Neural cell (in vitro differentiated cells): ENCODE data around the gene RPL36AL. TPM values are rescaled to one million over a fixed set of nuclear protein-coding genes. Genes with fewer than 3 reads are reported as not detected.

Experiments used
- H2AFZ ChIP-seq: fragments of 200-600, 300-800 bp; sonication (generic), shearing (Covaris generic); 2 replicates; pipeline ENCODE4 v1.6.0; 2014; ENCODE audit warnings: low read depth, mild to moderate bottlenecking, antibody characterized with exemption, low read length, moderate library complexity
- H3F3A ChIP-seq: fragments of 200-600 bp; shearing (Covaris generic); 2 replicates; pipeline ENCODE4 v1.6.1; 2016; ENCODE audit warnings: mild to moderate bottlenecking, moderate library complexity, mixed read lengths, antibody characterized with exemption, low read length; ENCODE audit not compliant: insufficient read depth, poor library complexity, severe bottlenecking
- H3K27ac ChIP-seq: fragments of 200-600, 300-800 bp; sonication (generic), shearing (Covaris generic); 2 replicates; pipeline ENCODE4 v1.5.1; 2014; ENCODE audit warnings: mild to moderate bottlenecking, low read length, moderate library complexity
- H3K27me3 ChIP-seq: fragments of 300-800, 200-600 bp; sonication (generic), shearing (Covaris generic); 2 replicates; pipeline ENCODE4 v1.6.0; 2014; ENCODE audit warnings: mild to moderate bottlenecking, low read depth, low read length, moderate library complexity; ENCODE audit not compliant: insufficient read depth
- H3K36me3 ChIP-seq: fragments of 300-800, 200-600 bp; sonication (generic), shearing (Covaris generic); 2 replicates; pipeline ENCODE4 v1.5.1; 2014; ENCODE audit warnings: mild to moderate bottlenecking, antibody characterized with exemption, low read length, moderate library complexity; ENCODE audit not compliant: insufficient read depth
- H3K4me2 ChIP-seq: fragments of 300-800, 200-600 bp; sonication (generic), shearing (Covaris generic); 2 replicates; pipeline ENCODE4 v1.6.0; 2014; ENCODE audit warnings: mild to moderate bottlenecking, low read length
- H3K4me3 ChIP-seq: fragments of 300-800, 200-600 bp; sonication (generic), shearing (Covaris generic); 2 replicates; pipeline ENCODE4 v1.5.1; 2014; ENCODE audit warnings: mild to moderate bottlenecking, low read length, moderate library complexity
- H3K79me2 ChIP-seq: fragments of 200-600 bp; shearing (Covaris generic); replicated peaks from 2 replicates; pipeline ENCODE4 v1.6.0; 2014; ENCODE audit warnings: mild to moderate bottlenecking, low read length, moderate library complexity; ENCODE audit not compliant: insufficient read depth
- H3K9ac ChIP-seq: fragments of 300-800, 200-600 bp; sonication (generic), shearing (Covaris generic); 2 replicates; pipeline ENCODE4 v1.6.1; 2016; ENCODE audit warnings: mild to moderate bottlenecking, low read length, mixed read lengths
- H3K9me2 ChIP-seq: fragments of 200-600 bp; shearing (Covaris generic); 2 replicates; pipeline ENCODE4 v1.6.1; 2016; ENCODE audit warnings: mild to moderate bottlenecking, low read length, mixed read lengths; ENCODE audit not compliant: insufficient read depth
- H3K9me3 ChIP-seq: fragments of 200-600, 300-800 bp; sonication (generic), shearing (Covaris generic); 2 replicates; pipeline ENCODE4 v1.6.1; 2016; ENCODE audit warnings: mild to moderate bottlenecking, mixed run types, low read length, moderate library complexity, mixed read lengths
- H4K20me1 ChIP-seq: fragments of 200-600 bp; shearing (Covaris generic); 2 replicates; pipeline ENCODE4 v1.6.1; 2016; ENCODE audit warnings: mild to moderate bottlenecking, mixed run types; ENCODE audit not compliant: insufficient read depth
- CTCF ChIP-seq: fragments of 450-650 bp; IDR thresholded peaks from 2 replicates; pipeline ENCODE4 v1.5.1; 2014; ENCODE audit warnings: antibody characterized with exemption, mild to moderate bottlenecking, moderate library complexity; ENCODE audit not compliant: poor library complexity, severe bottlenecking
- EP300 ChIP-seq: fragments of 450-650 bp; conservative IDR thresholded peaks from 2 replicates; pipeline ENCODE4 v1.6.1; 2014; ENCODE audit warnings: antibody characterized with exemption, mild to moderate bottlenecking, moderate library complexity; ENCODE audit not compliant: poor library complexity, severe bottlenecking
- EZH2 ChIP-seq: fragments of 200-600, 300-800 bp; shearing (Covaris generic), sonication (generic); IDR thresholded peaks from 2 replicates; pipeline ENCODE4 v1.6.1; 2014; ENCODE audit warnings: antibody characterized with exemption, low read length, borderline replicate concordance, mild to moderate bottlenecking; ENCODE audit not compliant: insufficient read depth, poor library complexity, severe bottlenecking
- MXI1 ChIP-seq: fragments of 450-650 bp; conservative IDR thresholded peaks from 2 replicates; pipeline ENCODE4 v1.6.1; 2014; ENCODE audit warnings: antibody characterized with exemption, mild to moderate bottlenecking; ENCODE audit not compliant: poor library complexity, severe bottlenecking
- POLR2AphosphoS5 ChIP-seq: IDR thresholded peaks from 2 replicates; pipeline ENCODE4 v1.6.1; 2012
- RAD21 ChIP-seq: fragments of 450-650 bp; conservative IDR thresholded peaks from 2 replicates; pipeline ENCODE4 v1.6.1; 2014; ENCODE audit warnings: antibody characterized with exemption, mild to moderate bottlenecking, moderate library complexity
- REST ChIP-seq: IDR thresholded peaks from 2 replicates; pipeline ENCODE4 v1.6.1; 2012; ENCODE audit warnings: borderline replicate concordance
- SMC3 ChIP-seq: fragments of 450-650 bp; conservative IDR thresholded peaks from 2 replicates; pipeline ENCODE4 v1.6.1; 2014; ENCODE audit warnings: antibody characterized with exemption, mild to moderate bottlenecking, moderate library complexity; ENCODE audit not compliant: poor library complexity
- TAF1 ChIP-seq: IDR thresholded peaks from 2 replicates; pipeline ENCODE4 v1.6.1; 2012; ENCODE audit warnings: low read depth
- polyA plus RNA-seq: library from polyadenylated mRNA; depleted of rRNA; stranded (reverse); fragments of >200 nt; gene quantifications from 2 replicates; pipeline ENCODE4 v1.2.3, GENCODE V29; 2014

Gene RPL36AL
- polyA plus RNA-seq, 1 donor from 2014 or later = 147 TPM

- no peak overlapping the region for H3K4me3 ChIP-seq
- H3K36me3 ChIP-seq = no peaks in the 10 kb centered on the region
- H3F3A ChIP-seq = no peaks in the 10 kb centered on the region
- H3K4me2 ChIP-seq = no peak overlapping the region
- H3K9me2 ChIP-seq = no peaks in the 10 kb centered on the region
- no peak overlapping the region for H3K27ac ChIP-seq
- no peaks in the 10 kb centered on the region for H4K20me1 ChIP-seq
- no peak overlapping the region for H3K9ac ChIP-seq
- no peak overlapping the region for H2AFZ ChIP-seq
- no peak for TF ChIP-seq EZH2
- TF ChIP-seq CTCF = no peak
- TF ChIP-seq MXI1 = no peak
- no peak for TF ChIP-seq REST
- TF ChIP-seq POLR2AphosphoS5 = no peak
- no peak for TF ChIP-seq RAD21
- TF ChIP-seq TAF1 = no peak
- TF ChIP-seq SMC3 = no peak
- TF ChIP-seq EP300 = no peak
- no peaks in the 10 kb centered on the region for H3K9me3 ChIP-seq
- H3K79me2 ChIP-seq = no peaks in the 10 kb centered on the region
- H3K27me3 ChIP-seq = no peaks in the 10 kb centered on the region
These were observed 27.4 kb downstream of the RPL36AL start for GRCh38 chr14:49593016-49593415.

GRCh38 chr14:49589387-49589786 is 31.0 kb downstream of the RPL36AL start:
- Histone ChIP-seq H3K9me2 (no peaks in the 10 kb centered on the region), H3K36me3 (no peaks in the 10 kb centered on the region), H3K4me2 (no peak overlapping the region), H2AFZ (no peak overlapping the region), H3K9ac (no peak overlapping the region), H3F3A (no peaks in the 10 kb centered on the region), H3K79me2 (peaks cover 17% of the 10 kb centered on the region), H3K27me3 (no peaks in the 10 kb centered on the region), H3K9me3 (no peaks in the 10 kb centered on the region), H4K20me1 (no peaks in the 10 kb centered on the region), H3K27ac (no peak overlapping the region), H3K4me3 (no peak overlapping the region)
- no peak for TF ChIP-seq MXI1
- TF ChIP-seq EZH2 = no peak
- no peak for TF ChIP-seq TAF1
- TF ChIP-seq POLR2AphosphoS5 = no peak
- TF ChIP-seq RAD21 = no peak
- no peak for TF ChIP-seq EP300
- TF ChIP-seq REST = no peak
- TF ChIP-seq CTCF = no peak
- TF ChIP-seq SMC3 = no peak
